ENCODE measurements around the gene TMEM42. TPM values are rescaled to one million over a fixed set of nuclear protein-coding genes. Genes with fewer than 3 reads are reported as not detected.

Gene TMEM42
- total RNA-seq, 1 experiment from 2014 or later, result 11.8 TPM

DNA sequence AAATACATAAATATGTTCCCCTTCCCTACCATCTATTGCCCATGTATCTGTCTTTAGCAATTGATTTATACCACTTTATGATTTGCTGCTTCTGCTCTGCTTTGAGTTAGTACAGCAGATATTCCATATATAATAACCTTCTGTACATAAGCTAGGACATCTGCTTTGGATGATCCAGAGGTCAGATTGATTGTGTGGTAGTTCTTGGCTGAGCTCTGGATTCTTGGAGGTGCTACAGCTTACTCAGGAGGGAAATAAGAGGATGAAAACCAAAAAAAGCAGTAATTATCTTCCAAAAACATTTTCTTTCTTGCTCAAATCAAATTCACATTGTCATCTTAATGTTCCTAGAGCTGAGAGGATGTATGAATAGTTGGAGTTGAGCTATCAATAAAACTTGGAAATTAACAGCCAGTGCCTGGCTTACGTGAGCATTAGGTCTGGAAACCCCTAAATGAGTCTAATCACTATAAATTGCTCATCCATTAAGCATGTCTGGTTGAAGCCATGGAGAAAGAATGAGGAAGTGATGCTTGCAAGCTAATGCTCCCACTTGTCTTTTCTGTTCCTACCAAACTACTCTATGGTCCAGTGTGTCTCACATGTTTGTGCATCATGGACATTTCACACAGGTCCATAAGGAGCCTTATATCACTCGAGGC lies 36.3 kb upstream of the TMEM42 start:
- no peak overlapping the region for H3K27ac ChIP-seq (ENCODE audit: insufficient read length, low read depth, low read length)
- H2AK5ac ChIP-seq (ENCODE audit: insufficient read length, low read length), result no peak overlapping the region
- WGBS (ENCODE audit: extremely low coverage, insufficient read length, low lambda C conversion rate), result no CpG with 5 or more reads among the region's 2 CpGs
- Mint-ChIP-seq H3K36me3 (ENCODE audit: insufficient read depth in 1 of 3, low read depth in 3 of 3) (peaks cover 53 to 80% (median 77%) of the 10 kb centered on the region in 3 experiments), H3K27me3 (ENCODE audit: low read depth) (no peaks in the 10 kb centered on the region; the same call in 1 of the 2 replicates), H3K4me3 (no peak overlapping the region), H3K27ac (no peak overlapping the region), H3K4me1 (no peaks in the 10 kb centered on the region), H3K9me3 (peaks cover 20 to 21% of the 10 kb centered on the region in 2 experiments)
- H3K56ac ChIP-seq (ENCODE audit: insufficient read length, low read depth, low read length), result no peak overlapping the region
- H3K4me1 ChIP-seq (ENCODE audit: insufficient read depth, low read length), result no peaks in the 10 kb centered on the region
- no peak overlapping the region for H3T11ph ChIP-seq (ENCODE audit: low read length)
- no peak overlapping the region for H3K18ac ChIP-seq (ENCODE audit: insufficient read length, low read depth, low read length)
- H3K14ac ChIP-seq (ENCODE audit: insufficient read depth, low read length), result no peak overlapping the region
- no peak overlapping the region for H2BK120ac ChIP-seq (ENCODE audit: low read depth, low read length, poor library complexity, severe bottlenecking)
- H4K20me1 ChIP-seq (ENCODE audit: control insufficient read depth, insufficient read depth, insufficient read length), result no peaks in the 10 kb centered on the region
- no peak overlapping the region for H3K4ac ChIP-seq (ENCODE audit: low read depth, low read length)
- DNase-seq, result no peak
- no peaks in the 10 kb centered on the region for H3K9me3 ChIP-seq (ENCODE audit: control insufficient read depth, low read depth, low read length)
- no peak overlapping the region for H3K23ac ChIP-seq (ENCODE audit: insufficient read length, low read depth, low read length)
- H2BK12ac ChIP-seq (ENCODE audit: insufficient read length, low read depth, low read length), result no peak overlapping the region
- H3K79me1 ChIP-seq (ENCODE audit: insufficient read depth, low read depth, low read length, poor library complexity, severe bottlenecking), result no peaks in the 10 kb centered on the region
- H3K79me2 ChIP-seq (ENCODE audit: insufficient read depth, low read length), result no peaks in the 10 kb centered on the region
- no peaks in the 10 kb centered on the region for H3K23me2 ChIP-seq (ENCODE audit: insufficient read length, low read depth, low read length, poor library complexity, severe bottlenecking)
- no peak overlapping the region for H2AFZ ChIP-seq (ENCODE audit: low read length)
- H3K4me2 ChIP-seq (ENCODE audit: insufficient read depth, insufficient read length, low read length), result no peak overlapping the region
- H2BK5ac ChIP-seq (ENCODE audit: insufficient read length, low read length), result no peak overlapping the region
- H2BK15ac ChIP-seq (ENCODE audit: low read depth, low read length), result no peak overlapping the region
- no peak overlapping the region for H3K9ac ChIP-seq (ENCODE audit: extremely low read depth, insufficient read length, low read length)
- no peak overlapping the region for H4K91ac ChIP-seq (ENCODE audit: insufficient read length, low read depth, low read length)
- H2BK20ac ChIP-seq (ENCODE audit: low read depth, low read length, poor library complexity, severe bottlenecking), result no peak overlapping the region
- H4K5ac ChIP-seq (ENCODE audit: insufficient read length, low read depth, low read length), result no peak overlapping the region
- H3K27me3 ChIP-seq (ENCODE audit: insufficient read depth, low read length), result no peaks in the 10 kb centered on the region
- H4K8ac ChIP-seq (replicated peaks; ENCODE audit: insufficient read length, low read depth, low read length), result no peak overlapping the region
- TF ChIP-seq, protein P1, sequence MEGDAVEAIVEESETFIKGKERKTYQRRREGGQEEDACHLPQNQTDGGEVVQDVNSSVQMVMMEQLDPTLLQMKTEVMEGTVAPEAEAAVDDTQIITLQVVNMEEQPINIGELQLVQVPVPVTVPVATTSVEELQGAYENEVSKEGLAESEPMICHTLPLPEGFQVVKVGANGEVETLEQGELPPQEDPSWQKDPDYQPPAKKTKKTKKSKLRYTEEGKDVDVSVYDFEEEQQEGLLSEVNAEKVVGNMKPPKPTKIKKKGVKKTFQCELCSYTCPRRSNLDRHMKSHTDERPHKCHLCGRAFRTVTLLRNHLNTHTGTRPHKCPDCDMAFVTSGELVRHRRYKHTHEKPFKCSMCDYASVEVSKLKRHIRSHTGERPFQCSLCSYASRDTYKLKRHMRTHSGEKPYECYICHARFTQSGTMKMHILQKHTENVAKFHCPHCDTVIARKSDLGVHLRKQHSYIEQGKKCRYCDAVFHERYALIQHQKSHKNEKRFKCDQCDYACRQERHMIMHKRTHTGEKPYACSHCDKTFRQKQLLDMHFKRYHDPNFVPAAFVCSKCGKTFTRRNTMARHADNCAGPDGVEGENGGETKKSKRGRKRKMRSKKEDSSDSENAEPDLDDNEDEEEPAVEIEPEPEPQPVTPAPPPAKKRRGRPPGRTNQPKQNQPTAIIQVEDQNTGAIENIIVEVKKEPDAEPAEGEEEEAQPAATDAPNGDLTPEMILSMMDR (conservative IDR thresholded peaks at IDR 0.05), result no peak
